Measurements from ENCODE around the gene CRACR2B.
A peak's percentile ranks its signal among the peaks of the same experiment; 100 is the strongest.

CRACR2B gene

GRCh38 chr11:794766-795633 is 32.7 kb upstream of the CRACR2B start:
- DNase-seq (ENCODE audit: low spot score): no peak

GRCh38 chr11:795634-796564 is 31.8 kb upstream of the CRACR2B start:
- DNase-seq (ENCODE audit: low spot score): peak; percentile 48

- no peak for DNase-seq (ENCODE audit: low spot score)
These were observed 31.0 kb upstream of the CRACR2B start for GRCh38 chr11:796565-797295.

GRCh38 chr11:797296-798092 is 30.2 kb upstream of the CRACR2B start:
- DNase-seq (ENCODE audit: low spot score): no peak

- peak; percentile 80 for DNase-seq (ENCODE audit: low spot score)
These were observed 29.5 kb upstream of the CRACR2B start, which contains the start of gene SLC25A22 for GRCh38 chr11:798093-798713. Gene SLC25A22 (minus strand): TSS chr11:798281. CDS start chr11:795006, 3,275 bp downstream.

GRCh38 chr11:799641-800316 is 27.9 kb upstream of the CRACR2B start:
- no peak for DNase-seq (ENCODE audit: low spot score)

GRCh38 chr11:800473-800872 is 27.2 kb upstream of the CRACR2B start:
- no peak for DNase-seq (ENCODE audit: low spot score)

- DNase-seq (ENCODE audit: low spot score): no peak
These were observed 26.5 kb upstream of the CRACR2B start for GRCh38 chr11:801097-801780.

- no peak for DNase-seq (ENCODE audit: low spot score)
These were observed 25.6 kb upstream of the CRACR2B start for GRCh38 chr11:802018-802617.

GRCh38 chr11:802693-803466 is 24.8 kb upstream of the CRACR2B start:
- no peak for DNase-seq (ENCODE audit: low spot score)

- DNase-seq (ENCODE audit: low spot score): no peak
These were observed 24.3 kb upstream of the CRACR2B start for GRCh38 chr11:803467-803742.

- DNase-seq (ENCODE audit: low spot score): no peak
These were observed 23.7 kb upstream of the CRACR2B start for GRCh38 chr11:803770-804598.

GRCh38 chr11:804599-804964 is 23.1 kb upstream of the CRACR2B start:
- DNase-seq (ENCODE audit: low spot score): no peak

- DNase-seq (ENCODE audit: low spot score): no peak
These were observed 19.1 kb upstream of the CRACR2B start for GRCh38 chr11:808427-809286.

GRCh38 chr11:809287-810039 is 18.3 kb upstream of the CRACR2B start, which contains the start of gene RPLP2:
Gene RPLP2 (plus strand): TSS chr11:809967. CDS start chr11:810235, 268 bp downstream.
- DNase-seq (ENCODE audit: low spot score): peak; percentile 99

- no peak for DNase-seq (ENCODE audit: low spot score)
These were observed 17.6 kb upstream of the CRACR2B start for GRCh38 chr11:810040-810567.
